HG02852 (cell line): Measurements from ENCODE around the gene DDX49.

Experiments
- ATAC-seq: cut with Tn5 transposase; IDR thresholded peaks from one replicate; pipeline ENCODE4 v1.9.1; 2021; ENCODE audit warnings: mild to moderate bottlenecking, moderate library complexity; ENCODE audit not compliant: unreplicated experiment

Gene DDX49

GRCh38 chr19:18919086-18919899 is at the start of gene DDX49, which contains the start of gene COPE:
TSS of gene DDX49 (plus strand) at chr19:18919715. CDS start at chr19:18919742, 27 bp downstream.
TSS of gene COPE (minus strand) at chr19:18919387. CDS start at chr19:18919348, 39 bp downstream.
- ATAC-seq: peak; percentile 88

- ATAC-seq: no peak
These were observed 49.6 kb upstream of the DDX49 start for GRCh38 chr19:18869781-18870530.

- no peak for ATAC-seq
These were observed 48.9 kb upstream of the DDX49 start for GRCh38 chr19:18870531-18871172.

- ATAC-seq: no peak
These were observed 48.0 kb upstream of the DDX49 start for GRCh38 chr19:18871543-18871942.

GRCh38 chr19:18875726-18876125 is 43.8 kb upstream of the DDX49 start:
- no peak for ATAC-seq

GRCh38 chr19:18876865-18877264 is 42.6 kb upstream of the DDX49 start:
- no peak for ATAC-seq

GRCh38 chr19:18878058-18878797 is 41.3 kb upstream of the DDX49 start:
- ATAC-seq: no peak

- no peak for ATAC-seq
These were observed 40.5 kb upstream of the DDX49 start for GRCh38 chr19:18878858-18879578.

GRCh38 chr19:18879579-18880373 is 39.7 kb upstream of the DDX49 start:
- ATAC-seq: no peak

- no peak for ATAC-seq
These were observed 38.0 kb upstream of the DDX49 start for GRCh38 chr19:18881491-18881890.

- ATAC-seq: no peak
These were observed 35.8 kb upstream of the DDX49 start for GRCh38 chr19:18883526-18884304.

- no peak for ATAC-seq
These were observed 32.5 kb upstream of the DDX49 start for GRCh38 chr19:18886972-18887371.

GRCh38 chr19:18889949-18890745 is 29.4 kb upstream of the DDX49 start:
- ATAC-seq: no peak

GRCh38 chr19:18893587-18894253 is 25.8 kb upstream of the DDX49 start:
- ATAC-seq: no peak

GRCh38 chr19:18894254-18895037 is 25.1 kb upstream of the DDX49 start:
- ATAC-seq: no peak

- no peak for ATAC-seq
These were observed 24.3 kb upstream of the DDX49 start for GRCh38 chr19:18895038-18895823.
